Hepatocyte (in vitro differentiated cells): ENCODE data around the gene PFKL. TPM values are rescaled to one million over a fixed set of nuclear protein-coding genes. Genes with fewer than 3 reads are reported as not detected.

ENCODE experiments used
- DNase-seq: peaks from one replicate; pipeline ENCODE4 v3.0.0-alpha.2; 2016; ENCODE audit warnings: low spot score
- H2AFZ ChIP-seq: fragments of 200-600 bp; sonication (generic); 2 replicates; pipeline ENCODE4 v1.6.0; 2016; ENCODE audit warnings: antibody characterized with exemption, mild to moderate bottlenecking
- H3K27ac ChIP-seq: fragments of 200-600 bp; sonication (generic); 2 replicates; pipeline ENCODE4 v1.5.1; 2016; ENCODE audit warnings: mild to moderate bottlenecking
- H3K27me3 ChIP-seq: fragments of 200-600 bp; sonication (generic); 2 replicates; pipeline ENCODE4 v1.6.1; 2016
- H3K36me3 ChIP-seq: fragments of 200-600 bp; sonication (generic); replicated peaks from 2 replicates; pipeline ENCODE4 v1.5.1; 2016; ENCODE audit warnings: low read depth; ENCODE audit not compliant: insufficient read depth
- H3K4me1 ChIP-seq: fragments of 200-600 bp; sonication (generic); 2 replicates; pipeline ENCODE4 v1.5.1; 2016; ENCODE audit warnings: mild to moderate bottlenecking, moderate library complexity; ENCODE audit not compliant: insufficient read depth
- H3K4me2 ChIP-seq: fragments of 200-600 bp; sonication (generic); 2 replicates; pipeline ENCODE4 v1.6.0; 2016
- H3K4me3 ChIP-seq: fragments of 200-600 bp; sonication (generic); 2 replicates; pipeline ENCODE4 v1.5.1; 2016; ENCODE audit warnings: mild to moderate bottlenecking
- H3K79me2 ChIP-seq: fragments of 200-600 bp; sonication (generic); 2 replicates; pipeline ENCODE4 v1.6.0; 2017; ENCODE audit warnings: mild to moderate bottlenecking
- H3K9me2 ChIP-seq: fragments of 200-600 bp; sonication (generic); replicated peaks from 2 replicates; pipeline ENCODE4 v1.6.0; 2017; ENCODE audit warnings: mild to moderate bottlenecking; ENCODE audit not compliant: insufficient read depth
- H3K9me3 ChIP-seq: fragments of 200-600 bp; sonication (generic); 2 replicates; pipeline ENCODE4 v1.5.1; 2016; ENCODE audit warnings: low read depth, mild to moderate bottlenecking
- H4K20me1 ChIP-seq: fragments of 200-600 bp; sonication (generic); 2 replicates; pipeline ENCODE4 v1.6.0; 2016; ENCODE audit warnings: mild to moderate bottlenecking; ENCODE audit not compliant: insufficient read depth, poor library complexity, severe bottlenecking
- EZH2 ChIP-seq: fragments of 200-600 bp; sonication (generic); IDR thresholded peaks from 2 replicates; pipeline ENCODE4 v1.6.1; 2016; ENCODE audit warnings: antibody characterized with exemption, mild to moderate bottlenecking, borderline replicate concordance
- EZH2phosphoT487 ChIP-seq: fragments of 200-600 bp; sonication (generic); IDR thresholded peaks from one replicate; pipeline ENCODE4 v1.6.1; 2018; ENCODE audit warnings: antibody characterized with exemption, mild to moderate bottlenecking, low read depth, moderate library complexity; ENCODE audit not compliant: unreplicated experiment, severe bottlenecking
- WGBS: methylation state at CpG from one replicate; pipeline ENCODE4 v1.1.6; 2016; ENCODE audit warnings: low lambda C conversion rate; ENCODE audit errors: missing lambda C conversion rate; 5-methylcytosine and 5-hydroxymethylcytosine counted together
- polyA plus RNA-seq: library from polyadenylated mRNA; unstranded; fragments of >200 nt; fragmentation: Nextera tagmentation; extraction: Ambion mirVana; gene quantifications from 2 replicates; pipeline ENCODE4 v1.2.1, GENCODE V29; 2016
- total RNA-seq: library from RNA; depleted of rRNA; stranded (reverse); fragments of >200 nt; gene quantifications from 2 replicates; pipeline ENCODE4 v1.2.3, GENCODE V29; 2014
- TF ChIP-seq, protein P1 (sequence below): fragments of 200-600 bp; sonication (generic); IDR thresholded peaks from 2 replicates; pipeline ENCODE4 v1.5.1; 2016; ENCODE audit warnings: antibody characterized with exemption, mild to moderate bottlenecking; ENCODE audit not compliant: poor library complexity

The PFKL gene
- total and polyA plus RNA-seq, 2 experiments from 2014 or later: 140 to 205 TPM

DNA sequence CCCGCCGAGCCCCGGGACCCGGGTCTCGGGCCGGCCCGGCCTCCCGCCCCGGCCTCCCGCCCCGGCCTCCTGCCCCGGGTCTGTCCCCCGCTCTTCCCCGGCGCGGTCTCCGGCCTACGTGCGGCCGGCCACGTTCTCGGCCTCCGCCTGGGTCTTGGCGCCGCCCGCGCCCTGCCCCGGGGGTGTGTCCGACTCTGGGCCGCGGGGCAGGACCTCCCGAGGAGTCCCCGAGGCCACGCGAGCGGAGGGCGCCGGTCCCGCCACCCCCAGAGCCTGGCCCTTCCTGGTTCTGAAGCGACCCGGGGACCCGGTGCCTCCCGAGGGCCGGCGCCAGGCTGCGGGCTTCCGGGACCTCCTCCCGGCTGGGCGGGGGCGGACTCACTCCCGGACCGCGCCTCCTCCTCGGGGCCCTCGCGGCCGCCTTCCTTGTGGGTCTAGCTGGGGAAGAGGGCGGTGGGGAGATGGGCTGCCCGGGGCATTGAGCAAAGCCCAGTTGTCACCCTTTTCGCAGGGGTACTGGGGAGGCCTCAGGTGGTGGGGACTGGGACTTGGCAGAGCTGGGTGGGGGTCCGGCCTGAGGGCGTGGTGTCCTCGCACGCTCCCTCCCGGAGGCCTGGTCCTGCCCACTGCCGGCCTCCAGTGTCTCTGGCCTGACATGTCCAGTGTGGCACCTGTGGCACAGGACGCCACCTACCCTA lies 558 bp downstream of the PFKL start:
- peak overlapping the region; percentile 96 for H3K27ac ChIP-seq
- 4% methylated on average over 14 of the region's 67 CpGs for WGBS
- H3K4me3 ChIP-seq: peak overlapping the region; percentile 94
- H3K4me2 ChIP-seq: peak overlapping the region; percentile 97
- no peak for TF ChIP-seq EZH2phosphoT487
- TF ChIP-seq, protein P1, sequence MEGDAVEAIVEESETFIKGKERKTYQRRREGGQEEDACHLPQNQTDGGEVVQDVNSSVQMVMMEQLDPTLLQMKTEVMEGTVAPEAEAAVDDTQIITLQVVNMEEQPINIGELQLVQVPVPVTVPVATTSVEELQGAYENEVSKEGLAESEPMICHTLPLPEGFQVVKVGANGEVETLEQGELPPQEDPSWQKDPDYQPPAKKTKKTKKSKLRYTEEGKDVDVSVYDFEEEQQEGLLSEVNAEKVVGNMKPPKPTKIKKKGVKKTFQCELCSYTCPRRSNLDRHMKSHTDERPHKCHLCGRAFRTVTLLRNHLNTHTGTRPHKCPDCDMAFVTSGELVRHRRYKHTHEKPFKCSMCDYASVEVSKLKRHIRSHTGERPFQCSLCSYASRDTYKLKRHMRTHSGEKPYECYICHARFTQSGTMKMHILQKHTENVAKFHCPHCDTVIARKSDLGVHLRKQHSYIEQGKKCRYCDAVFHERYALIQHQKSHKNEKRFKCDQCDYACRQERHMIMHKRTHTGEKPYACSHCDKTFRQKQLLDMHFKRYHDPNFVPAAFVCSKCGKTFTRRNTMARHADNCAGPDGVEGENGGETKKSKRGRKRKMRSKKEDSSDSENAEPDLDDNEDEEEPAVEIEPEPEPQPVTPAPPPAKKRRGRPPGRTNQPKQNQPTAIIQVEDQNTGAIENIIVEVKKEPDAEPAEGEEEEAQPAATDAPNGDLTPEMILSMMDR: no peak
- no peak for TF ChIP-seq EZH2
- H4K20me1 ChIP-seq: peaks cover 12% of the 10 kb centered on the region
- DNase-seq: peak; percentile 88
- H3K36me3 ChIP-seq: no peaks in the 10 kb centered on the region
- H3K9me3 ChIP-seq: no peaks in the 10 kb centered on the region
- peaks cover 45% of the 10 kb centered on the region for H3K4me1 ChIP-seq
- H3K79me2 ChIP-seq: peaks cover 40% of the 10 kb centered on the region
- peak overlapping the region; percentile 68 for H2AFZ ChIP-seq
- no peaks in the 10 kb centered on the region for H3K27me3 ChIP-seq
- no peaks in the 10 kb centered on the region for H3K9me2 ChIP-seq

DNA sequence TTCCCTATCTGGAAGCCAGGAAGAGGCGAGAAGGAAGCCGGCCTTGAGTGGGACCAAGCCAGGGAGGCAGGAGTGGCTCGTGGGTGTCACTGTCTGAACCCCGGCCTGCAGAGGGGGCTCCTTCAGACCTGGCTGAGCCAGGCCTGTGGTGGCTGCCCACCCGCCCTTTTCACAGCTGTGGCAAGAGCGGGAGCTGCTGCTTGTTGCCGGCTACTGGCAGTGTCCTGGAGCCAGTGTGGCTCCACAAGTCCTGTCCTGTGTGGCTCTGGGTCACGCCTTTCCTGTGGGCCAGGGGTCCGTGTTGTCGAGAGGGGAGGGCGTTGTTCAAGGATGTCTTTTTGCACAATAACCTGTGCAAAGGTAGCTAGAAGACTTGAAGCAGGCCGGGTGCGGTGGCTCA lies 1.3 kb downstream of the PFKL start:
- peaks cover 45% of the 10 kb centered on the region for H3K4me1 ChIP-seq

DNA sequence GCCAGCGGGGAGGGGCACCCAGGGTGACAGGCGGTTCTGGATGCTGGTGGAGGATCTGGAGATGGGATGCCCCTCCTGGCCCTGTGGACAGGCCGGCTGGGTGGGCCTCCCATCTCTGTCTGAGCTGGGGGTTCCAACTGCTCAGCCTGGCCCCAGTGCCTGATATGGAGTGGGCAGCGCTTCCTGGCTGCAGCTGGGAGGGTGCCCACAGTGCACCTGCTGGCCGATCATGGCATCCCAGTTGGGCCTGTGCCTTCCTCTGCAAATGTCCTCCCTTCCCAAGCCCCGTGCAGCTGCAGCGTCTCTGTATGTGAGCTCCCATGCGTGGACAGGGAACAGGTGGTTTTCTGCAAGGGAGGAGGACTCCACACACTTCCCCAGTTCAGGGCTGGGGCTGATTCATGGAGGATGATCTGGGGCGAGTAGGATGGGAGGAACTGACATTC lies 2.1 kb downstream of the PFKL start:
- H3K4me3 ChIP-seq: no peak overlapping the region
- no peaks in the 10 kb centered on the region for H3K36me3 ChIP-seq
- H3K9me2 ChIP-seq: no peaks in the 10 kb centered on the region
- TF ChIP-seq, protein P1: no peak
- TF ChIP-seq EZH2 (no peak), EZH2phosphoT487 (no peak)
- no peaks in the 10 kb centered on the region for H3K9me3 ChIP-seq
- peaks cover 23% of the 10 kb centered on the region for H4K20me1 ChIP-seq
- no peak for DNase-seq
- H2AFZ ChIP-seq: no peak overlapping the region
- peaks cover 55% of the 10 kb centered on the region for H3K79me2 ChIP-seq
- peak overlapping the region; percentile 96 for H3K27ac ChIP-seq
- peak overlapping the region; percentile 97 for H3K4me2 ChIP-seq
- 89% methylated on average over 9 of the region's 9 CpGs for WGBS
- peaks cover 45% of the 10 kb centered on the region for H3K4me1 ChIP-seq
- H3K27me3 ChIP-seq: no peaks in the 10 kb centered on the region

More for the DNA sequence above, 1.3 kb downstream of the PFKL start:
- no peaks in the 10 kb centered on the region for H3K9me2 ChIP-seq
- H3K4me3 ChIP-seq: peak overlapping the region; percentile 94
- H3K4me2 ChIP-seq: peak overlapping the region; percentile 97
- no peaks in the 10 kb centered on the region for H3K27me3 ChIP-seq
- no peak for DNase-seq
- no peaks in the 10 kb centered on the region for H3K36me3 ChIP-seq
- TF ChIP-seq EZH2phosphoT487 (no peak), EZH2 (no peak)
- TF ChIP-seq, protein P1: no peak
- peaks cover 18% of the 10 kb centered on the region for H4K20me1 ChIP-seq
- 78% methylated on average over 13 of the region's 13 CpGs for WGBS
- peaks cover 48% of the 10 kb centered on the region for H3K79me2 ChIP-seq
- no peak overlapping the region for H2AFZ ChIP-seq
- no peaks in the 10 kb centered on the region for H3K9me3 ChIP-seq
- H3K27ac ChIP-seq: peak overlapping the region; percentile 96
